ENCODE data around the gene SMIM35.

Gene SMIM35

DNA sequence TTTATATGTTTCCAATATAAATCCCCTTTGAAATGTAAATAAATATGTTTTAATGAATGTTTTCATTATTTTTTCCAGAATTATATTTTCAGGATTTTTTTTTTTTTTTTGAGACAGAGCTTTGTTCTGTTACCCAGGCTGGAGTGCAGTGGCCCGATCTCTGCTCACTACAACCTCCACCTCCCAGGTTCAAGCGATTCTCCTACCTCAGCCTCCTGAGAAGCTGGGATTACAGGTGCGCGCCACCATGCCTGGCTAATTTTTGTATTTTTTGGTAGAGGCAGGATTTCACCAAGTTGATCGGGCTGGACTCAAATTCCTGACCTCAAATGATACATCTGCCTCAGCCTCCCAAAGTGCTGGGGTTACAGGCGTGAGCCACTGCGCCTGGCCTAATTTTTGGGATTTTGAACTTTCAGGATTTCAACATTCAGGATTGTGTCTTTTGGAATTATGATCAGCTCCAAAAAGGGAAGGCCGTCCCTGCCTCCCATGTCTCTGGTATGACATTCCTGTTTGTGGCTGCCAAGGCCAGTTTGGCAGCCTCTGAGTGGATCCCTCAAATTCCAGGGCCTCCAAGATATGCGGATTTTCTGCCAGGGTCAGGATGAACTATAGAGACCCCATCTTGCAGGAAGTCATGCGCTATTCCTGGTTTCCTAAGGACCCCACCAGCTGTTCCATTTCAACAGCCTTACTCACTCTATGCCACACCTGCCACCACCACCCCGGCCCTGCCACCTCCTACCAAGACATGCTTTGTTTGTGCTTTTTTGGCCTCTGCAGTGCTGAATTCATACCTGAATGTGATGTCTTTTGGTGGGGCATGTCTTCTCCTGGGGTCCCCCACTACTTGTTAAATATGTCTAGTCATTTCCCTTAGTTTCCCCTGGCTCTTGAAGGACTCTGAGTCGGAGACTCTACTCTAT is 31.8 kb downstream of the SMIM35 start:
- peaks cover 4% of the 10 kb centered on the region for H3K27me3 ChIP-seq (ENCODE audit: insufficient read depth, poor library complexity, severe bottlenecking)

DNA sequence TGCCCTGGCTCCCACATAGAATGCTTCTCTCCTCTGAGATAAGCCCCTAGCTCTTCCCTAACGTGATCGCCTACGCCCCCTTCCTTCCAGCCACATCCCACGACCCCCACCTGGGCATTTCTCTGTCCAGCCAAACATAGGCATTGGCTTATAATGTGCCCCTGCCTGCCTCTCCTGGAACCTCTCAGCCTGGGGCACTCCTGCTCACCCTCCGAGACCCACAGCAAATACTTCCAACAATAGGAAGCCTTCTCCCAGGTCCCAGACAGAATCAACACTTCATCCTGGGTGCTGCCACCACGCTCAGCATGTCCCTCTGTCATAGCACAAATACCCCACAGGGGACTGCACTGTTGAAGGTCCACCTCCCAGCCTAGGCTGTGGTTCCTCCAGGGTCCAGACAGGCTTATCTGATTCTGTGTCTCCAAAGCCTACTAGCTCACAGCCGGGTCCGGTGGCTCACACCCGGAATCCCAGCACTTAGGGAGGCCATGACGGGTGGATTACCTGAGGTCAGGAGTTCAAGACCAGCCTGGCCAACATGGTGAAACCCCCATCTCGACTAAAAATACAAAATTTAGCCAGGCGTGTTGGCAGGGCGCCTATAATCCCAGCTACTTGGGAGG is 34.1 kb downstream of the SMIM35 start:
- DNase-seq (ENCODE audit: low read depth in 1 of 2, low spot score in 1 of 2), result no peak
- Histone ChIP-seq H3K4me3 (replicated peaks; ENCODE audit: insufficient read depth, low read length) (no peak overlapping the region), H3K27ac (replicated peaks) (no peak overlapping the region), H3K27me3 (ENCODE audit: insufficient read depth, poor library complexity, severe bottlenecking) (peaks cover 4% of the 10 kb centered on the region)
- TF ChIP-seq REST (IDR thresholded peaks at IDR 0.05; ENCODE audit: insufficient replicate concordance, low read depth) (no peak), CTCF (IDR thresholded peaks at IDR 0.05; ENCODE audit: insufficient read depth, low read length) (no peak)

More for the DNA sequence above, 31.8 kb downstream of the SMIM35 start:
- Histone ChIP-seq H3K4me3 (replicated peaks; ENCODE audit: insufficient read depth, low read length) (no peak overlapping the region), H3K27ac (replicated peaks) (no peak overlapping the region)
- DNase-seq (ENCODE audit: low read depth in 1 of 2, low spot score in 1 of 2), result no peak
- TF ChIP-seq REST (IDR thresholded peaks at IDR 0.05; ENCODE audit: insufficient replicate concordance, low read depth) (no peak), POLR2AphosphoS5 (IDR thresholded peaks at IDR 0.05; ENCODE audit: low read depth) (no peak), SPI1 (IDR thresholded peaks at IDR 0.05; ENCODE audit: borderline replicate concordance, low read depth) (no peak)

- H3K27me3 ChIP-seq (ENCODE audit: insufficient read depth, poor library complexity, severe bottlenecking), result no peaks in the 10 kb centered on the region
- H3K4me3 ChIP-seq (replicated peaks; ENCODE audit: insufficient read depth, low read length), result no peak overlapping the region
- DNase-seq (ENCODE audit: low read depth in 1 of 2, low spot score in 1 of 2), result peak in 1 of 2 experiments; percentile 13
- TF ChIP-seq SPI1 (IDR thresholded peaks at IDR 0.05; ENCODE audit: borderline replicate concordance, low read depth), result no peak; the same call in 1 of the 2 replicates
- no peak for TF ChIP-seq CTCF (IDR thresholded peaks at IDR 0.05; ENCODE audit: insufficient read depth, low read length)
- TF ChIP-seq POLR2AphosphoS5 (IDR thresholded peaks at IDR 0.05; ENCODE audit: low read depth), result no peak
- no peak for TF ChIP-seq REST (IDR thresholded peaks at IDR 0.05; ENCODE audit: insufficient replicate concordance, low read depth)
- TF ChIP-seq GABPA (IDR thresholded peaks at IDR 0.05; ENCODE audit: low read depth), result no peak
- H3K27ac ChIP-seq (replicated peaks), result no peak overlapping the region
Measured at GRCh38 chr11:118051611-118052461, 34.9 kb downstream of the SMIM35 start.

All from HL-60 (cell line).